ENCODE measurements around the gene SSBP4.

DNA sequence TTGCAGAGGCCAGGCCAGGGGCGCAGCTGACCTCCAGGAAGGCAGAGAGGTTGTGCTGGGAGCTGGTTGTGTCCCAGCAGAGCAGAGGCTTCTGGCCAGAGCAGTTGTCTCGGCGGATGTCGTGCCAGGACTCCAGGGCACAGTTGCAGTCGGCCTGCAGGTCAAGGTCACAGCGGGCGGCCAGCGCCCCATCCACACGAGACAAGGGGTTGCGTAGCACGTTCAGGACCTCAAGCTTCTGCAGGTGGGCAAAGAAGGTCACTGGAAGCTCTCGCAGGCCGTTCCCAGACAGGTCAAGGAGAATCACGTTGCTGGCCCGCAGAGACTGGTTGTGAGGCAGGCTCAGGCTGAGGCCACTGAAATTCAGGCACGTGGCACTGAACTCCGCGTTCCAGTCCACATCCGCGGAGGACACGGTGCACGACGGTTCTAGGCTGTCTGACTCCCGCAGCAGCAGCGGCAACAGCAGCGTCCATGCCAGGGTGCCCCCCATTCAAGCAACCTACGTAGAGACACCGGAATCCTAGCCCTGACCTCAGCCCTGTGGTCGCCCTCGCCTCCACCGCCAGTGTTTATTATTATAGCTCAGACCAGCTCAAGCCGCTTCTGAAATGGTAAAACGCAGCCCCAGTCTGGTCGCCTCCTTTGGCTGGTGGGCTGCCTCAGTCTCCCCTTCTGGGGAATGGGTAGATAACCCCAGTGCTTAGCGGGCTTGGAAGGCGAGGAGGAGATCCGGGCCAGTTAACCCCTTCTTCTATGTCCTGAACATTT is 22.5 kb upstream of the SSBP4 start:
- TF ChIP-seq, protein P1, sequence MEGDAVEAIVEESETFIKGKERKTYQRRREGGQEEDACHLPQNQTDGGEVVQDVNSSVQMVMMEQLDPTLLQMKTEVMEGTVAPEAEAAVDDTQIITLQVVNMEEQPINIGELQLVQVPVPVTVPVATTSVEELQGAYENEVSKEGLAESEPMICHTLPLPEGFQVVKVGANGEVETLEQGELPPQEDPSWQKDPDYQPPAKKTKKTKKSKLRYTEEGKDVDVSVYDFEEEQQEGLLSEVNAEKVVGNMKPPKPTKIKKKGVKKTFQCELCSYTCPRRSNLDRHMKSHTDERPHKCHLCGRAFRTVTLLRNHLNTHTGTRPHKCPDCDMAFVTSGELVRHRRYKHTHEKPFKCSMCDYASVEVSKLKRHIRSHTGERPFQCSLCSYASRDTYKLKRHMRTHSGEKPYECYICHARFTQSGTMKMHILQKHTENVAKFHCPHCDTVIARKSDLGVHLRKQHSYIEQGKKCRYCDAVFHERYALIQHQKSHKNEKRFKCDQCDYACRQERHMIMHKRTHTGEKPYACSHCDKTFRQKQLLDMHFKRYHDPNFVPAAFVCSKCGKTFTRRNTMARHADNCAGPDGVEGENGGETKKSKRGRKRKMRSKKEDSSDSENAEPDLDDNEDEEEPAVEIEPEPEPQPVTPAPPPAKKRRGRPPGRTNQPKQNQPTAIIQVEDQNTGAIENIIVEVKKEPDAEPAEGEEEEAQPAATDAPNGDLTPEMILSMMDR (IDR thresholded peaks at IDR 0.05) = no peak
- TF ChIP-seq POLR2A (IDR thresholded peaks at IDR 0.05) = no peak
